GM11168 (cell line): ENCODE results near the gene POU5F1.
"Not testable (repeated sequence)": the region's sequence is repeated elsewhere in the genome, so short reads cannot be mapped to it uniquely, and the experiment has no call there.

Experiments used
- in situ Hi-C: fragments of 300-500 bp; cut with MboI; formaldehyde crosslinking; loops from one replicate; pipeline ENCODE4 v1.12.0; 2022; ENCODE audit warnings: low sequenced_read_pairs; ENCODE audit not compliant: unreplicated experiment

The POU5F1 gene

GRCh38 chr6:31169858-31170599 lies 453 bp downstream of the POU5F1 start:
- in situ Hi-C loops = not testable (repeated sequence)

DNA sequence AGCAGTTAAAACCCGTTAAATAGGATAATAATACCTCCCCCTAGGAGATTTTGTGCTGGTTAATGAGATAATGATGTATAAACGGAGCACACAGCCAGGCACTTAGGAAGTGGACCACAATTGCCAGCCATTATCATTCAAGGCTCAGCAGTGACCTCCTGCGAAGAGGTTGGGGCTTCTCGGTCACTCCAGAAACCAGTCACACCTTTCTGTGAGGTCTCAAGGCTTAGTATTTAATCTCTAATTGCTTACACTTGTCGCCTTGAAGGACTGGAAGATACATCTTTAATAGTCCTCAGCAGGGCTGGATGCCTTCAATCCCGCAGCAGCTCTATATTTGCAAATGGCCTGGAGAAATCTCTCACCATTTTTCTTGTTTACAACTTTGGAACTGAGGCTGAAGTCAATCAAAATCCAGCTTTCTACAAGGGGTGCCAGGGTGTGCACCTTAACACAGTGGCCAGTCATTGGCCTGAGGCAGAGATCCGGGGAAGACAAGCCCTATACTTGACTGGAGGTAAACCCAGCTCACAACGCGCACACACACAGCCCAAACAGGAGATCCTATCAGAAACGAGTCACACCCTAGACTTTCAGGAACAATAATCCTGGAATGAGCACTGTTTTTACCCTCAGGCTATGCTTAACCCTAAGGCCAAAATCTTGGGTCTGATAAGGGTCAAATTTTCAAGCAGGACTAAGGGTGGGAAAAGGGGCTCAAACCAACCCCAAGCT lies 1.2 kb downstream of the POU5F1 start:
- in situ Hi-C loops = no loop called here

GRCh38 chr6:31168606-31169005 lies 1.9 kb downstream of the POU5F1 start:
- in situ Hi-C loops = no loop called here

DNA sequence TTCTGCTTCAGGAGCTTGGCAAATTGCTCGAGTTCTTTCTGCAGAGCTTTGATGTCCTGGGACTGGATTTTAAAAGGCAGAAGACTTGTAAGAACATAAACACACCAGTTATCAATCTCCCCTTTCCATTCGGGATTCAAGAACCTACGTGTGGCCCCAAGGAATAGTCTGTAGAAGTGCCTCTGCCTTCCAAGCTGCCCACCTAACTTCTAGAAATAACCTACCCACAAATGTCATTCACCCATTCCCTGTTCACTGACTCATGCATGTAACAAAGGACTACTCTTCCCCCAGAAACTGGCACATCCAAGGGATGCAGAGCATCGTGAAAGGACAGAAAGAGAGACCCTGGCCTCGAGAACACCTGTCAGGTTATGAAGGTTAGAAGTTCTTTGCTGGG lies 4.5 kb downstream of the POU5F1 start:
- in situ Hi-C loops = no loop called here

DNA sequence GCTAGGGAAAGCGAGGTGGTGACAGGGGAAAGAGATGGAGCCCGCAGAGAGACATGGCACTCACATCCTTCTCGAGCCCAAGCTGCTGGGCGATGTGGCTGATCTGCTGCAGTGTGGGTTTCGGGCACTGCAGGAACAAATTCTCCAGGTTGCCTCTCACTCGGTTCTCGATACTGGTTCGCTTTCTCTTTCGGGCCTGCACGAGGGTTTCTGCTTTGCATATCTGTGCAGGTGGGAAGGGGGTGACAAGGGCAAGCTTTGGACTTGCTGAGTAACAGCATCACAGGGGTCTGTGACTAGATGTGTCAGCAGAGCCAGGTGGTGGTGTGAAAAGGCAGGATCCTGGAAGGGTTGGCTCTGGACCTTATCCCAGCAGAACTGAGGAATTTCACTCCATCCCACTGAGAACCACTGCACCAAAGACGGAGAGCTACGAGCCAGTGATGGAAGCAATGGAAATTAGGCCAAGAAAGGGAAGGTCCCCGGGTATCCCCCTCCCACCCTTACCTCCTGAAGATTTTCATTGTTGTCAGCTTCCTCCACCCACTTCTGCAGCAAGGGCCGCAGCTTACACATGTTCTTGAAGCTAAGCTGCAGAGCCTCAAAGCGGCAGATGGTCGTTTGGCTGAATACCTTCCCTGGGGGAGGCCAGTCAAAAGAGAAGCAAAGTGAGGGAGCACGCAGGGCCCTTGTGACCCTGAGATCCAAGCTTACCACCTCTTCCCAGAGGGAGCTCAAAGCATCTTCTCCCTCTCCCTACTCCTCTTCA lies 5.2 kb downstream of the POU5F1 start:
- in situ Hi-C loops = not testable (repeated sequence)

DNA sequence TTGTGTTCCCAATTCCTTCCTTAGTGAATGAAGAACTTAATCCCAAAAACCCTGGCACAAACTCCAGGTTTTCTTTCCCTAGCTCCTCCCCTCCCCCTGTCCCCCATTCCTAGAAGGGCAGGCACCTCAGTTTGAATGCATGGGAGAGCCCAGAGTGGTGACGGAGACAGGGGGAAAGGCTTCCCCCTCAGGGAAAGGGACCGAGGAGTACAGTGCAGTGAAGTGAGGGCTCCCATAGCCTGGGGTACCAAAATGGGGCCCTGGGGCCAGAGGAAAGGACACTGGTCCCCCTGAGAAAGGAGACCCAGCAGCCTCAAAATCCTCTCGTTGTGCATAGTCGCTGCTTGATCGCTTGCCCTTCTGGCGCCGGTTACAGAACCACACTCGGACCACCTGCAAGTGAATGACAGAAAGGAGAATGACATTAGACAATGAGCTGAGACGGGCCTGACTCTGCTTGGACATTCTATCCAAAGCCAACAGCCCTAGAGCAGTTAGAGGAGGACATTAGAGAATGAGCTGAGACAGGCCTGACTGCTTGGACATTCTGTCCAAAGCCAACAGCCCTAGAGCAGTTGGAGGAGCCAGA lies 5.9 kb downstream of the POU5F1 start:
- in situ Hi-C loops = not testable (repeated sequence)

DNA sequence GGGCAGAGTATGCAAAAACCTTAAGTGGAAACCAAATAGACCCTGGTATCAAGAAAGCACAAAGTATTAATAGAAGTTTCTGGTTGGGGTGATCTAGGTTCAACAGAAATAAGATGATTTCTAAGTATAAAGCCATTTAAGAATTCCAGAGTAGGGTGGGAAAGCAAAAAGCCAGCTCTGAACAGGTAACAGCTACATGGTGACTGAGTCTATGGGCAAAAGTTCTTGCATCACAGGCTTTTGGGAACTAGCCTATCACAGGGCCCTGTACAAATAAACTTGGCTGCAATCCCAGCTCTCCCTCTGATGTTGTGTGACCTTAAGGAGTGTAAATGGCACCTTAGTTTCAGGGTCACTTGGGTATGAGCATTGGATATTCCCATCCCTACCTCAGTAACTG lies 6.6 kb downstream of the POU5F1 start:
- in situ Hi-C loops = no loop called here

GRCh38 chr6:31162463-31163165 lies 7.9 kb downstream of the POU5F1 start:
- in situ Hi-C loops = no loop called here

GRCh38 chr6:31161216-31162126 lies 9.0 kb downstream of the POU5F1 start:
- in situ Hi-C loops = no loop called here

DNA sequence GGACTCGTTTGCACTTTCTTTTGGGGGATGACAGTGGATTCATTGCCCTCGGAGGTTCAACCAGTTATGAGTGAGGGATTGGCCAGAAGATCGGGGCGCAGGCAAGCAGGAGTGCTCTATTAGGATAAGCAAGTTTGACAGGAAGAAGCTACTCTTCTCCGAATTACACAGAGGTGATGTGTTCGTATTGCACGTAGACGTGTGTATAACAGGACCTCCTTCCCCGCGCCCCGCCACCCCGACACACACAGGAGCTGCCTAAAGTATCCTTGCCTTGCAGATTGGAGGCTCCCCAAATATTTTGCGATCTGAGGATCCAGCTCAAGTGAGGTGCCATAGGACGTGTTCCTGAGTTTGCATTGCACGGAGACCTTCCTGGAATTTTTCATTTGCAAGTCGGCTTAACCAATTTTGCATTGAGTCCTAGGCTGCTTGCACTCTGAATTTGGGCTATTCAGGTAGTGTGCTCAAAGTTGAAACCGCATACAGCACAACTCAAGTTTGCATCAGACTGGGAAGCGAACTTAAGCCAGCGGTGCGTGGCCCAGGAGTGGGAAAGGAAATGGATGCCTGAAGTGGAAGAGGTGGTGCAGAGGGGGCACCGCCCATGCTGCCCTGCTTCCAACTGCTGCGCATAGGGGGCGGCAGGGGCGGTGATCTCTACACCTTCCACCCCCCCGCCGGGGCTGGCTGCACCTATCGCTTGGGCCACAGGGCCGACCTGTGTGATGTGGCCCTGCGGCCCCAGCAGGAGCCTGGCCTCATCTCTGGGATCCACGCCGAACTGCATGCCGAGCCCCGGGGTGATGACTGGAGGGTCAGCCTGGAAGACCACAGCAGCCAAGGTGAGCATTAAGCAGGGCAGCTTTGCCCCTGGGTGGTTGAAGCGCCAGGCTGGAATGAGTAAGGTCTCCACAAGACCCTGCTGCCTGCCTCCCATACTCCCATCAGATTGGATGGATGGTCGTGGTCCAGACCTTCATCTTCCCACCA lies 11.3 kb downstream of the POU5F1 start:
- in situ Hi-C loops = no loop called here

GRCh38 chr6:31158140-31158862 lies 12.2 kb downstream of the POU5F1 start, which contains the start of gene TCF19:
Gene TCF19, plus strand, starts transcription at chr6:31158589. Its CDS starts 881 bp downstream, at chr6:31159470.
- in situ Hi-C loops = no loop called here

DNA sequence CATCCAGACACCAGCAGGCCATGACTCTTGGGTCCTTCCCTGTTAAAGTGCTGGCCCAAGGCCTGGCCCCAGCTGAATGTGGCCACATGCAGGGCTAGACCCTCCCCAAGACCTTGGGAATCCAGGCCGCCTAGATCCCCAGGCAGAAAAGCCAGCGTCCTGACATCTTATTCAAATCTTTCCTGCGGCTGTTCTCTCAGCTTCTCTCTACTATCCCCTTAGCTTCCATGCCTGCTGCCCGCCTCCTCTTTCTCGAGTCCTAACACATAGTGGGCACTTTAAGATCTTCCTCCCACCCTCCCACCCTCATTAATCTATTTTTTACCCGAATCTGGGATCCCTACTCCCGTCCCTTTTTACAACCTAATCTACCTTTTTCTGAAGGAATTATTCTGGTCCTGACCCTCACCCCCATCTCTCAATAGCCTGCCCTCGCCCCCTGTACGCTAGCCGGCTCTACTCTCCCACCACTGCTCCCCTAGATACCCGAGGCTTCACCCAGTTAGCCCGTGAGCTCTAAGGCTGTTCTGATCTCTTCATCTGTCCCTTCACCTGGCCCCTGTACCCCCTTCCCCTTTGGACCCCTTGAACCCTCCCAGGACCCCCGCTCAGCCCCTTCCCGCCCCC lies 12.9 kb downstream of the POU5F1 start, which contains the start of gene CCHCR1:
CCHCR1 (minus strand) TSS at position 290 of the 627 bp plus-strand sequence; CDS start at position 88, 202 bp downstream.
- in situ Hi-C loops = no loop called here

GRCh38 chr6:31156641-31157040 lies 13.8 kb downstream of the POU5F1 start:
- in situ Hi-C loops = no loop called here

DNA sequence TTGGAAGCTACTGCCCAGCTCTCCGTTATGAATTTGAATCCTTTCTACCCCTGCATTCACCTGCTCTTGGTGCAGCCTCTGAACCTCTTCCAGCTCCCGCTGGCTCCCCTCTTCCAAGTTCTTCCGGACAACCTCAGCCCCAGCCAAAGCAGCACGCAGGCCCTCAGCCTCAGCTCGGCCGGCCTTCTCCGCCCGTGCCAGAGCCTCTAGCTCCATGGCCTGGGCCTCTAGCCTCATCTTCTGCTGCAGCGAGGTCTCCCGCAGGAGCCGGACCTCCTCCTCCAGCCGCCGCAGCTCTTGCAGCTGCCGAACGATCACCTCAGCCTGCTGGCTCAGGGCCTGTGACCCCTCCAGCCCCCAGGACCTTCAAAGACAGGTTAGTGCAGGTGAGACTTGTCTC lies 16.0 kb downstream of the POU5F1 start:
- in situ Hi-C loops = no loop called here

DNA sequence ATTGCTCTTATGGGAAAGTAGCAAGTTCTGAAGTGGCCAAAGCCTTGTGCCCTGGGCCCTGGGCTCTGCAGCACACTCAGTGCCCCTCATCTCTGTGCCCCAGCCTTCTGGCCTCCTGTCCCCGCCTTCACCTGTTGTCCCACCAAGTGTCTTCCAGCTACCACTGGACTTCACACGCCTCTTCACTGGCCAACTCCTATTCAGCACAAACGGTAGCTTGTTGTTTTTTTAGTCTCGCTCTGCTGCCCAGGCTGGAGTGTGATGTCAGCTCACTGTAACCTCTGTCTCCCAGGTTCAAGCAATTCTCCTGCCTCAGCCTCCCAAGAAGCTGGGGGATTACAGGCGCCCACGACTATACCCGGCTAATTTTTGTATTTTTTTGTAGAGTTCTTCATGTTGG lies 17.7 kb downstream of the POU5F1 start:
- in situ Hi-C loops = no loop called here

DNA sequence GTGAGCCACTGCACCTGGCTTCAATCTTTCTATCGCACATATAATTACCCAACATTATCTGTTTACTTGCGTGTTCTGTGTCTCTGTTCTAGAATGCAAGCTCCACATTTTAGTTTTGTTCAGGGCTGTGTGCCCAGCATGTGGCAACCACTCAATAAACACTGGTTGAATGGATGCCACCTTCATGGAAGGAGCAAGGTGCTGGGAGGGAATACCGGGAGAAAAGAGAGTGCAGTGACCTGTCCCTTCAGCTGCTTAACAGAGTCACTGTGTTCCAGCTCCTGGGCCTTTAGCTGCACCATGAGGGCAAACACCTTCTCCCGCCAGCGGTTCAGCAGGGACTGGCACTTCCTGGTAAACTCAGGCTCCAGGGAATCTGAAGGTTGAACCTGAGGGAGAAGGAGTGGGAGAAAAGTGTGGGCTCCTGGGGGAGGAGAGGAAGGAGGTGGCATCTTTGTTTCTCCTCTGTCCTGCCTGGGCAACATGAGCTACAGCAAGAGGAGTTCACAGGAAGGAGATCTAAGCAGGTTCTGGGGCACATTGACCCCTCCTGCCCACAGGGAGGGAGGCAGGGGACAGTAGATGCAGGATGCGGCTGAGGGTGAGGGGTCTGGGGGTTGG lies 20.5 kb downstream of the POU5F1 start:
- in situ Hi-C loops = no loop called here
